Measurements from ENCODE around the gene DOCK3.

GRCh38 chr3:51379301-51379700 is 704.6 kb downstream of the DOCK3 start:
- TF ChIP-seq REST (IDR thresholded peaks at IDR 0.05; ENCODE audit: low read depth, low read length), result no peak
- no peak for TF ChIP-seq EZH2 (IDR thresholded peaks at IDR 0.05; ENCODE audit: borderline replicate concordance, control insufficient read depth, low read depth, low read length)
- no peak for TF ChIP-seq JUNB (IDR thresholded peaks at IDR 0.05)
- no peak for TF ChIP-seq SMC3 (IDR thresholded peaks at IDR 0.05; ENCODE audit: borderline replicate concordance, low read length)
- TF ChIP-seq NR2C2 (IDR thresholded peaks at IDR 0.05; ENCODE audit: borderline replicate concordance, control insufficient read depth, insufficient read length, low read depth), result no peak
- TF ChIP-seq CTCF (IDR thresholded peaks at IDR 0.05 in 2 of 3, conservative IDR thresholded peaks at IDR 0.05 in 1 of 3; ENCODE audit: control insufficient read depth in 2 of 3, extremely low read depth in 1 of 3, insufficient read depth in 1 of 3, low read depth in 3 of 3, low read length in 3 of 3), result no peak
- TF ChIP-seq USF2 (IDR thresholded peaks at IDR 0.05; ENCODE audit: borderline replicate concordance, low read depth, low read length), result no peak
- TF ChIP-seq POLR2A (IDR thresholded peaks at IDR 0.05; ENCODE audit: low read depth, low read length), result no peak
- no peak for TF ChIP-seq PML (IDR thresholded peaks at IDR 0.05; ENCODE audit: low read length)
- no peak for TF ChIP-seq NFYB (IDR thresholded peaks at IDR 0.05; ENCODE audit: insufficient read depth, low read depth, low read length)
